Ecto neural progenitor cell (in vitro differentiated cells): Measurements from ENCODE around the gene ACTR8.
"Not testable (repeated sequence)": the region's sequence is repeated elsewhere in the genome, so short reads cannot be mapped to it uniquely, and the experiment has no call there.

ENCODE experiments used
- DNase-seq: peaks from one replicate; pipeline ENCODE4 v3.0.0-alpha.2; 2018; ENCODE audit warnings: low spot score

Gene ACTR8, protein sequence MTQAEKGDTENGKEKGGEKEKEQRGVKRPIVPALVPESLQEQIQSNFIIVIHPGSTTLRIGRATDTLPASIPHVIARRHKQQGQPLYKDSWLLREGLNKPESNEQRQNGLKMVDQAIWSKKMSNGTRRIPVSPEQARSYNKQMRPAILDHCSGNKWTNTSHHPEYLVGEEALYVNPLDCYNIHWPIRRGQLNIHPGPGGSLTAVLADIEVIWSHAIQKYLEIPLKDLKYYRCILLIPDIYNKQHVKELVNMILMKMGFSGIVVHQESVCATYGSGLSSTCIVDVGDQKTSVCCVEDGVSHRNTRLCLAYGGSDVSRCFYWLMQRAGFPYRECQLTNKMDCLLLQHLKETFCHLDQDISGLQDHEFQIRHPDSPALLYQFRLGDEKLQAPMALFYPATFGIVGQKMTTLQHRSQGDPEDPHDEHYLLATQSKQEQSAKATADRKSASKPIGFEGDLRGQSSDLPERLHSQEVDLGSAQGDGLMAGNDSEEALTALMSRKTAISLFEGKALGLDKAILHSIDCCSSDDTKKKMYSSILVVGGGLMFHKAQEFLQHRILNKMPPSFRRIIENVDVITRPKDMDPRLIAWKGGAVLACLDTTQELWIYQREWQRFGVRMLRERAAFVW

GRCh38 chr3:53881691-53882593 lies at the start of gene ACTR8:
ACTR8 (minus strand) TSS chr3:53882152; CDS start chr3:53882101, 51 bp downstream.
- DNase-seq = peak; percentile 96

DNA sequence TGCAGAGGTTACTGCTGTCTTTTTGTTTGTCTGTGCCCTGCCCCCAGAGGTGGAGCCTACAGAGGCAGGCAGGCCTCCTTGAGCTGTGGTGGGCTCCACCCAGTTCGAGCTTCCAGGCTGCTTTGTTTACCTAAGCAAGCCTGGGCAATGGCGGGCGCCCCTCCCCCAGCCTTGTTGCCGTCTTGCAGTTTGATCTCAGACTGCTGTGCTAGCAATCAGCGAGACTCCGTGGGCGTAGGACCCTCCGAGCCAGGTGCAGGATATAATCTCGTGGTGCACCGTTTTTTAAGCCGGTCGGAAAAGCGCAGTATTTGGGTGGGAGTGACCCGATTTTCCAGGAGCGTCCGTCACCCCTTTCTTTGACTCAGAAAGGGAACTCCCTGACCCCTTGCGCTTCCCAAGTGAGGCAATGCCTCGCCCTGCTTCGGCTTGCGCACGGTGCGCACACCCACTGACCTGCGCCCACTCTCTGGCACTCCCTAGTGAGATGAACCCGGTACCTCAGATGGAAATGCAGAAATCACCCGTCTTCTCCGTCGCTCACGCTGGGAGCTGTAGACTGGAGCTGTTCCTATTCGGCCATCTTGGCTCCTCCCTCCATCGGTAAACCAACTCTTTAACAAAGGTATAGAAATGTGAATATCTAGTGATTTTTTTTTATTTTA lies 45.4 kb upstream of the ACTR8 start:
- DNase-seq = not testable (repeated sequence)

- DNase-seq = no peak
These were observed 39.3 kb upstream of the ACTR8 start for GRCh38 chr3:53921296-53921695.

DNA sequence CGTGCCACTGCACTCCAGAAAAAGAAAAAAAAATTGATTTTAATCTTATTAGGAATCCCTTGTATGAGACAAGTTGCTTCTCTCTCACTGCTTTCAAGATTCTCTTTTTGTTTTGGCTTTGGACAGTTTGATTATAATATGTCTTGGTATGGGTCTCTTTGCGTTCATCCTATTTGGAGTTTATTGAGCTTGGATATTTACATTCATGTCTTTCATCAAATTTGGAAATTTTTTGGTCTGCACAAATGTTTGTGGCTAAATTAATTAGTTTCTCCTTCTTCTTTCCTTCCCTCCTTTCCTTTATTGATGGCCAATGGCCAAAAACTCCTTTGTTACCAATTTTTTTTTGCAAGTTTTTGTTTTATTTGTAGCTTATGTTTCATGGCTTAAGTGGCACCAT lies 37.8 kb upstream of the ACTR8 start:
- DNase-seq = no peak

DNA sequence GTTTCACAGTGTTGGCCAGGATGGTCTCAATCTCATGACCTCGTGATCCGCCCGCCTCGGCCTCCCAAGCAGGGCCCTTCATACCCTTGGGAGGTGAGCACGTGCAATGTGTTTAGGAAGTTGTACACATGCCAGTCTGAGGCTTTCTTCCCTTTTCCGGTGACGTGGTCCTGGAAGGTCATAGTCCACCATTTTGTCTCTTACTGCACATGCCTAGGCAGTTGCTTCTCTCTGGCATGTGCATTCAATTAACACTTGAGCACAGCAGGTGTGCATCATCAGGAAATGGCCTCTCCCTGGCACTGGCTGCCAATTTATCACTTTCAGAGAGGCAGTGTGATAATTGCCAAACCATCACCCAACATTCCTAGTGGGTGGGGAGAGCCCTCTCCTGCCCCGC lies 31.4 kb upstream of the ACTR8 start:
- no peak for DNase-seq

DNA sequence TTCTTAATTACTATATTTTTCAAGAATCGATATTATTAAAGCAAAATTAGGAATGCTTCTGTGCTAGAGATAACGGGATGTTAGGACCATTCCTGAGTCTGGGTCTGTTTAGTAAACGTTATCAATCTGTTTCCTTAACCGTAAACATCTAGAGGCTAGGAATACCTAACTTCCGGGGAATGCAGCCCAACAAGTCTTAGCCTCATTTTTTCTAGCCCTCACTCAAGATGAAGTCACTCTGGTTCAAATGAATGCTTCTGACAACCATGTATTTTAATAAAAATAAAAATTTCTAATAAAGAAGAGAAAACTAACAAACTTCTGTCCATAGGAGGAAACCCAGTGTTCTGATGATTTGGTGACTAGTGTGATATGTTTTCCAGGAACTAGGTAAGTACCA lies 20.8 kb upstream of the ACTR8 start:
- DNase-seq = no peak

GRCh38 chr3:53902067-53902466 lies 20.1 kb upstream of the ACTR8 start:
- no peak for DNase-seq

DNA sequence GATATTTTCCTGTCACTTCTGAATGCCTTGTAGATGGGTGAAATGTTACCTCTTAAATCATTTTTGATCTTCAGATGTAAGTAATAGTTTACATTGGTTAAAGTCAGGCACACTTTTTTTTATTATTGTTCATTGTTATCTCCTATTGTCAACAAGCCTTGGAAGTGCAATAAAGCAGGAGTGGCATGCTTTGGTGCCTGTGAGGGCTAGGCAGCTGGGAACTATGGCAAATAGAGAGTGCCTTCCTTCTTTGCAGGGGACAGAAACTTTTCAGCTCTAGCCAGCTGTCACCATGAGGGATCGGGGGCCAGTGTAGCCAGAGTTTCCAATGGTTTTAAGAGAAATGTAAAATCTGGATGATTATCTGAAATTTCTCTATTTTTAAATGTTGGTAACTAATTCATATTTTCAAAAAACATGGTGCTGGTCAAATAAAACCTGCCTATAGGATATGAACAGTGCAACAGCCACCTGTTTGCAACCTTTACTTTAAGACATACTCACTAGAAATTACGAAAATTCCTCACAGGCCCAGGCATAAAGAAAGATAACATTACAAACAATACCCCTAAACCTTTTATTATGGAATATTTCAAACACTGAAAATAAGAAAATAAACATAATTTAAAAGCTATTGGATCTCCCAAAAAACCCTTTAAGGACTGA lies 18.8 kb upstream of the ACTR8 start:
- no peak for DNase-seq

DNA sequence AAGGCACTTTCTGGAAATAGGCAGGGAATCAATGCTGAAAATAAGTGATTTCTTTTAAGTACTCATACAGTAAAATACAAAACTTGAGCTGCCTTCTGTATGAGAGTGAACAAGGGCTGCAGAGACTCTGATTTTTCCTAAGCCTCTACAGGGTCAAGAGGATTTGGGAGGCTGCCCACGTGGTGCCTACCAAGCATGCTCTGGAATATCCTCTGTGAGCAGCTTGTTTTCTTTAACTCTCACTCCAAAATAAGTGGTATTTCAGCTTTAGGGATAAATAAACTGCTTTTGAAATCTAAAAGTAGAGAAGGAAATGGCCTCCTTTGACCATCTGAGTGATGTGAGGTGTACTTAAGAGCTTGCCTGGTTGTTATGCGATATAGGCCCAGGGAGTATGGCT lies 17.8 kb upstream of the ACTR8 start:
- no peak for DNase-seq

- no peak for DNase-seq
These were observed 10.3 kb upstream of the ACTR8 start for GRCh38 chr3:53892286-53892637.

GRCh38 chr3:53891497-53892285 lies 9.7 kb upstream of the ACTR8 start, which contains the start of gene SELENOK:
SELENOK (minus strand) TSS chr3:53891859.
- DNase-seq = peak; percentile 98

DNA sequence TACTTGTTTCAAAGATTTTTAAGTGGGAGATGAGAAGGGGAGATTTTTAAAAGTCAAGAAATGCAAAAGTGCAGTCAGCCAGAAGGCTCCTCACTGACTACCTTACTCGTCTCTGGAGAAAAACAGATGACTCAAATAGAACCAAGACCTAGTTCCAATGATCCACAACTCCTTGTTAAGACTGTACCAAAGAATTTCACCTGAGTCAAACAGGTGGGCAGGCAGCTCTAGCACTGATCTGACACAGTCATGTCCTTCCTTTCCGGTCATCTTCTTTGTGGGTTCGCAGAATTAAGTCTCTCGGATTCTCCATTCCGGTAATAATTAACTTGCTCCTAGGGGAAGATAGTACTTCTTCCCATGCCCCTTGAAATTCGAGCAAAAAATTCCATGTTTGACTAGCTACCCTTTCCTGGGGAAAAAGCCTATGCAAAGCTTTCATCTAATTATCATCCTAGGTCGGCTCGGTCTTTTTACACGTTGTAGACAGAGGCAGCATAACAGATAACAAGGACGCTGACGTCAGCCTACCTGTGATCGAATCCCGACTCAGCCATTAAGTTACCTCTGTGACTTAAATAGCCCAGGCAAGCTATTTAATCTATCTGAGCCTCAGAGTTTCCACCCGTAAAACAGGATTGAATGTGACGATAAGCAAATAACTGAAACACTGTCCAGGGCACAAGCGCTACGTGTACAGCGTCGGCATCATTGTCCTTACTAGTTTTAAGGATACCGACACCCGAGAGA lies 8.9 kb upstream of the ACTR8 start:
- no peak for DNase-seq

GRCh38 chr3:53888232-53888631 lies 6.3 kb upstream of the ACTR8 start:
- no peak for DNase-seq

DNA sequence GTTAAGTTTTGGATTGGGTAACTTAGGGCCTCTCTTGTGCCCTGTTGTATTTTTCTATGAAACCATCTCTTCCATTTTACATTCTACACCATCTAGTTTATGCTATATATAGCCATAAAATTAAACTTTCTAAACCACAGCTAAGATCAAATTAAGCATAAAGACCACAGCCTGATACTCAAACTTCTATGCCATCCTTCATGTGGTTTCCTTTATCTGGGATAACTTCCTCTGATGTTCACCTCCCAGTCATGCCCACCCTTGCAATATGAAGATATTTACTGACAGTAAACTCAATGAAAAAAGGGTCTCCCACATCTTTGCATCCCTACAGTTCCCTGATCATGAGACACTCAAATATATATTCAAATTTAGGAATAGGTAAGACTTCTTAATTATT lies 5.5 kb upstream of the ACTR8 start:
- no peak for DNase-seq

GRCh38 chr3:53885239-53885638 lies 3.3 kb upstream of the ACTR8 start:
- no peak for DNase-seq

- no peak for DNase-seq
These were observed 2.7 kb upstream of the ACTR8 start for GRCh38 chr3:53884623-53885022.

GRCh38 chr3:53883008-53883407 lies 1.1 kb upstream of the ACTR8 start:
- no peak for DNase-seq

DNA sequence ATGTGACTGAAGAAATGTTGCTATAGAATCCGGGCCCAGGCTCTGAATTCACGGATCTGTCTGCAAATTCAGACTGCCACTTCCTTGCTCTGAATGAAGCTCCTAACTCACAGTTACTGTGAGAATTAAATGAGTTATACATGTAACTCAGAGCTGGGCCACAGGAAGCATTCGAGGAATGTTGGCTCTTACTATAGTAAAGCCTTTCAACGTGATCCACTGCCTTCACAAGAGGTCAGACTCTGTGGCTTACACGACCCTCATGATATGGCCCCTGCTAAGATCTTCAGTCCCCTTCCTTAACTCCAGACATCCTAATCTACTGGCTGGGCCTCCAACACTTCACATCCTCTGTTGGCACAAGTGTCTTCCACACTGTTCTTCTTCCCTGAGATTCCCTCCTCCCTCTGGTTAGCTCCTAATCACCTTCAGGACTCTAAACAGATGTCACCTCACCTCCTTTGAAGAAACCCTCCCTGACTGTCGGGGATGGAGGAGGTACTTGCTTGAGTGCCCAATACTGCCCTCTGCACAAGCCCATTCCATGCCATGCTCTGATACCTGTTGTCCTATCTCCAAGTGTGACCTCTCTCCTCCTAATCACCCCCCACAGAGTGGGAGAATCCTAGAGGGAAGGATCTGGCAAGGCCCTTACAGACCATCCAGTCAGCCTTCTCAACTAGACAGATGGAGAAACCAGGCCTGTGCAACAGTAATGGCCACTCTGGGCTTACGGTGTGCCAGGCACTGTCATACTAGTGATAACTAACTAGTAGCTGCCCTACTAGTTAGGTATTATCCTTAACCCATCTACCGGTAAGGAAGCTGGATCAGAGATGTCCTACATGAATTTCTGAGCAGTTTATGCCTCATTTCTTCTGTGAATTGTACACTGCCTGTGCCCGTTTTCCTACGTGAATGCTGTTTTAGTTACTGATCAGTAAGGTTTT lies 1.3 kb downstream of the ACTR8 start:
- DNase-seq = no peak
